ENCODE data around the gene C3orf52.

C3orf52 gene

GRCh38 chr3:112119962-112120836 lies 34.0 kb downstream of the C3orf52 start:
- no peak for DNase-seq

GRCh38 chr3:112121577-112122547 lies 35.7 kb downstream of the C3orf52 start:
- no peak for DNase-seq

GRCh38 chr3:112122870-112123269 lies 36.7 kb downstream of the C3orf52 start:
- DNase-seq: no peak

GRCh38 chr3:112123548-112123947 lies 37.4 kb downstream of the C3orf52 start:
- DNase-seq: no peak

GRCh38 chr3:112124907-112125607 lies 38.9 kb downstream of the C3orf52 start:
- DNase-seq: no peak

DNA sequence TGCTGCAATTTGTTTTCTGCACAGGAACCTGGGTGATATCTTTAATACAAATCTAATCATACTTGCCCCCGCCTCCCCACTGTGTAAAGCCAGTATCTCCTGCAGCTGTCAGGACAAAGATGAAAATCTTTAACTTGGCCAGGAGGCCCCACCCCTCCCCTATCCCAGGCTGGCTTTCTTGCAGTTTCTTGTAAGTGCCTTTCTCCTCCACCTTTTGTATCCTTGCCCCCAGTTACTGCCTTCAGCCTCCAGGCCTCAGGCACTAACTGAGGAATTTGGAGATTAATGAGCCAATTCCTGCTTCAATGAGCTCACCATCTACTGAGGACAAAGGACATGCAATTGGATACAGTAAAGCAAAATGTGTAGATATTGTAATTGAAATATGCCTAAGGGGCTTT lies 40.3 kb downstream of the C3orf52 start:
- DNase-seq: no peak

DNA sequence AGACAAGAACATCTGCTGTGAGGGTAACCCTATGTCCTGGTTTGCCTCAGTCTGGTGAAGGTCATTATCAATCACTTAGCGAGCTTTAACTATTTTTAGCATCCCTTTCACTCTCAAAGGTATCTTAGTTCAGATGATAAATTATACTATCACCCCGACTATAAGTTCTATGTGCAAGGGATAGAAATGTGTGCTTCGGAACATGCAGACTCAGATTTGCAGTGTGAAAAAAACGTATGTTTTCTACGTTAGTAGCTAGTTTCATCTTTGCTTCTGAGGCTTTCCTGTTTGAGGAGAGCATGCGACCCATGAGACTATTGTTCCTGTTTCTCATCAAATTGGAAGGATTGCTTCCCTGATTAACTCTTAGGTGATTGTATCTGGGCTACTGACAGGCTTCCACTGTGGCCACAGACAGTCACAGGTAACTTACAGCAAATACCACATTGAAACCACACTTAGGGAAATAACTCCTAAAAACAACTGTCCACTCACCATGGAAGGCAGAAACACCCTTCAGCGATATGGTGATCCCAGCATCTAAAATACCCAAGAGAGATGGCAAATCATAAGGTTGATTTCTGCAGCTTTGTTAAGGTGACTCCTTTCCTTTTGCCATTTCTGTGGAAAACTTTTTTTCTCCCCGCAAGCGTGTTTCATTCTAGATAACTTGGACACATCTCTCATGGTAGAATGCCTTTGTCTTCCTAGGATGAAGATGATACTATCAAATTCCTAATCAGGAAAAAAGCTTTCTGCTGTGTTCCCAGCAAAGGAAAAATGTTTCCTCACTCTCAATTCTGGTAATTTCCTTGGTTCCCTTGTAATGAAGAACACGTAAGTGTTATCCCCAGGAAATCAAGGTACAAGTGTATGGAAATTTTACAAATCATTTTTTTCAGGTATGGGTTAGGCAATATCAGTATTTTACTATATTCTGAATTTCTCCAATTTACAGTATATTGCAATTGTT lies 41.6 kb downstream of the C3orf52 start:
- DNase-seq: no peak

- DNase-seq: no peak
Measured at GRCh38 chr3:112128843-112129727, 42.9 kb downstream of the C3orf52 start.

DNA sequence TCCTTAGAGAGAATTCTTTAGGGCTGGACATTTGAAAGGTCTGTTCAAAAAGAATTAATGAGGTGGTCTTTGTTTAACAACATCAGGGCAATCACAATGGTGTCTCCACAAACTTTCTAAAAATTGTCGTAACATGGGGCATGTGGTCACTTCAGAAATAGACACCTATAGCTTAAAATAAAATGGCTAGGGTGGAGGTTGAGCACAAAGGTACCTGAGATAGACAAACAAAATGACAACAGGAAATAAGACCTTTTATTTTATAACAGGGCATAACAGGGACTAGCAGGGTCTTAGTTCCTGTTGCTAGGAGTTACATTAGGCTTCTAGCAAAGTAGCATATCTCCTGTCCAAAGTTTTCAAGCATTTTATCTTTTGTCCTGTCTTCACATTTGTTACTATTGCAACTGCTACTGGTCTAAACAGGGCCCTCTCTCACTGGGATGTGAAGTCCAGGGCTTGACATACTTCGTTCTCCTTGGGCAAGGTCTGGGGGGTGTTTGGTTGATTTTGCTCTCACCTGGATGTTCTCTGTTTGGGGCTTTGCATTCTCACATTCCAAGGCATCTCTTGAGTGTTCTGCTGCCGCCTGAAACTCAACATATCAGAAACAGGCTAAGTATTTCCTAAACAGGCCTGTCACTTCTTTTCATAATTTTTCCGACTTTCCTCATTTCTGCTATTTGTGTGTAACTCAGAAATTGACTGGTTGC lies 43.9 kb downstream of the C3orf52 start:
- DNase-seq: no peak

DNA sequence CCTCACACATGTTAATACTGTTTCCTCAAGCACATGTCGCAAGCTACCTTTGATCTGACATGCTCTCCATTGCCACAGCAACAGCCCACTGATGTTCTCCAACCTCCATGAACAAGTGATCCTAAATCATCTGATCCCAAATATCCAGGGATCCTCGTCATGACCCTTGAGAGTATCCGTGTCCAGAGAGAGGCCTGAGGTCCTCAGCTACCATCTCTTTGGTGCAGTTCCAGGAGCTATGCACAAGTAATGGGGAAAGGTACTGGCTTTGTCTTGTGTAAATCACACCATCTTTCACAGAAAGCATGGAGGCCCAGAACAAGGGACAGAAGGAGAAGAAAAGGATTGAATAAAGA lies 44.4 kb downstream of the C3orf52 start:
- DNase-seq: no peak

DNA sequence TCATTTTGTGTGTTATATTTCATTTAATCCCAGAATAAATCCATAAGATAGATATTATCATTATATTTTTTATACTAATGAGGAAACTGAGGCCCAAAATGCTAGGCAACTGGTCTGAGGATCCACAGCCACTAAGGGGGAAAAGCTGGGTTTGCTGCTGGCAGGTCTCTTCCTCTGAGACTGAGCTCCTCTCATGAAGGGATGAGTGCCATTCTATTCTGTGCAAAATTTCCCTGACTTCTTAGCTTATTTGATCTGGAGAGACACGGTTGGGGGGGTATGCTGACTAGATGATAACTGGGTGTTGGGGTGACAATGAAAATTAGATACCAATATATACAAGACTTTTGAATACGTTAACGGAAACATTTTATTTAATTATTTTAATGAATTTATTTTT lies 44.9 kb downstream of the C3orf52 start:
- DNase-seq: no peak

GRCh38 chr3:112132088-112132487 lies 45.9 kb downstream of the C3orf52 start:
- DNase-seq: no peak

DNA sequence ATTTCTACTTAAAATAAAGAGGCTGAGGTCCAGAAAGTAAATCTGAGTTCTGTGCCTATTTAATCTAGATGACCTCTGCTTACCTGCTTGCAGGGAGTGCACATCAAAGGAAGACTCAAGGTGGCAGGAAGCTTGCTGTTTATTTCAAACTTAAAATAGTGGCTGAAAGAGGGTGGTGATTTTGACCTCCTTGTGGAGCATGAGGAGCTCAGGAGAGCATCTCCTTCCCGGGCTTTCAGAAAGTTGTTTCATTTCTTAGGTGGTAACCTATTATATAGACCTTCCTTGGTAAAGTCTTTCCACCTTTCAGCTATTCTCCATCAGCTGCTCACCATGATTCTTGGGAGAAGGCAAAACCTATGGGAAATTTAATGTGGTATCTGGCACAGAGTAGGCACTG lies 46.4 kb downstream of the C3orf52 start:
- DNase-seq: no peak

DNA sequence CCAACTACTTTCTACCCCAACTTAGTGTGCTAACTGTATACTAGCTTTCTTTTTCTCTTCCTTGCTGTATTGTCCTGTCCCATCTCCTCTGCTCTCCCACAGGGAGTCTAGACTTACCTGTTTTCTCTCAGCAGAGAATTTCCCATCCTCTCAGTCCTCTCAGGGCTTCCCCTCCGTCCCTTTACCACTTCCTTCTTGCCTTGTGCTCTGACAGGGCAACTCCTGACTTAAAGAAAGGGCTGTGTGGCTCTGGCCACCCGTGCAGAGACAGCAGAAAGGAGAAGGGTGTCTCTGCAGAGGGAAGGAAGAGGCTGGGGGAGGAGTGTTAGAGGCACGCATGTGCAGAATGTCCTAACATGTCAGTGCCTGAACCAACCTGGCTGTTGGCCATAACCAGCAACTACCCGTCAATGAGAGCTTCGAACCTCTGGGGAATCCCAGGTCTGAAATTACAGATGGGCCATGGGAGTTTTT lies 46.8 kb downstream of the C3orf52 start, which contains the start of gene GCSAM:
GCSAM (minus strand) TSS at position 274 of the 474 bp plus-strand sequence; CDS start at position 146, 128 bp downstream.
- DNase-seq: no peak

- DNase-seq: no peak
Measured at GRCh38 chr3:112133626-112134334, 47.6 kb downstream of the C3orf52 start.

GRCh38 chr3:112134335-112135124 lies 48.3 kb downstream of the C3orf52 start:
- DNase-seq: no peak

DNA sequence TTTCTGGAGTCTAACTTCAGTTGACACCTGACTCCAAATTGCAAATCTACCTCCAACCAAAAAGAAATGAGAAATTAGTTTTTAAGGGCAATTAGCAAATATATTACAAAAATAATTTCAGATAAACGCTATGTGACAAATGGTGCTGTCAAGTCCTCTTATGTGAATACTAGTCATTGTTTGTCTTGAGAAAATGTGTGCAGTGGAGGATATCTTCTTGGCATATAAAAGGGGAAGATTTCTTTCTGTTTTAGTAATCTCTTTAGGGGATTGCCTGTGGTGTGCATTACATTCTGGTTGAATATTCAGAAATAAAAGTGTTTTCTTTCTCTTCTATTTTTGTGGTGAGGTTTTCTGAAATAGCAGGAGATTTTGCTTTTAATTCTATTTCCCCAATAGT lies 49.9 kb downstream of the C3orf52 start:
- DNase-seq: no peak

DNA sequence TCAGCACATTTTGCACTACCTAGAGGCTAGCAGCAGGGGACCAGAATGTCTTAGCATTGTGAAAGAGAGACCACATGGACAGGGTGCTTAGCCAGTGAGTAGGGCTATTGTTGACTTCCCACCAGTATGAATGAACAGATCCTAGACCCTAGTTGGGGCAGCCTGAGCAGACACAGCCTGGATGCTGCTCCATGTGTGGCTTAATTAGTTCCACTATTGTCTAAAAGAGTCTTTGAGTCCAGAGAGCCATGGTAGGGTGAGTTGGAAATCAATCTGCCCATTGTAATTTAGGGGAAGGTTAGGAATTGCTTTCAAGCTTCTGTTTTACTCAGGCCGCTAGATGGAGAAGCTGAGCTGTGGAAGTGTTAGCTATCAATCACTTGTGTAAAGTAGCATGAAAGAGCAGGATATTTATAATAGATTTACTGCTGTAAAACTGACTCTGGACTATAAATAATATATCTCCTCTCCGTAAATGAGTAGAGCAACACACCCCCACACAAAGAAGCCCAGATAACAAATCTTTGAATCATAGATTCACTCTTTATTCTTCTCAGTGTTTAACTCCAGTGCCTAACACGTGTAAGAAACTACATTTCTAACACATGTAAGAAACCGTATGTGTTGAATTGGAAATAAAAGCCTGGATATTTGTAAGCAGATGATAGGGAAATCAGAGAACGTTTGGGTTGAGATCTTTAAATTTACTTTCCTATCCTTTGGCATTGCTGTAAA lies 50.9 kb downstream of the C3orf52 start:
- DNase-seq: no peak
